Osteocyte (in vitro differentiated cells): ENCODE data around the gene PIP4K2A. TPM values are rescaled to one million over a fixed set of nuclear protein-coding genes. Genes with fewer than 3 reads are reported as not detected.
A peak's percentile ranks its signal among the peaks of the same experiment; 100 is the strongest.

Experiments used
- DNase-seq: peaks from one replicate; pipeline ENCODE4 v3.0.0; 2021; ENCODE audit warnings: mixed read lengths; ENCODE audit not compliant: unreplicated experiment; ENCODE audit errors: extremely low spot score
- H3K27ac Mint-ChIP-seq: one replicate; pipeline ENCODE4 v1.8.0; 2021; ENCODE audit warnings: mild to moderate bottlenecking, mixed read lengths; ENCODE audit not compliant: unreplicated experiment
- H3K27me3 Mint-ChIP-seq: one replicate; pipeline ENCODE4 v1.8.0; 2021; ENCODE audit warnings: mixed read lengths; ENCODE audit not compliant: unreplicated experiment
- H3K36me3 Mint-ChIP-seq: one replicate; pipeline ENCODE4 v1.8.0; 2021; ENCODE audit warnings: mixed read lengths; ENCODE audit not compliant: unreplicated experiment
- H3K4me1 Mint-ChIP-seq: one replicate; pipeline ENCODE4 v1.8.0; 2021; ENCODE audit warnings: mixed read lengths; ENCODE audit not compliant: unreplicated experiment
- H3K4me3 Mint-ChIP-seq: one replicate; pipeline ENCODE4 v1.8.0; 2021; ENCODE audit warnings: mild to moderate bottlenecking, moderate library complexity, mixed read lengths; ENCODE audit not compliant: unreplicated experiment
- H3K9me3 Mint-ChIP-seq: one replicate; pipeline ENCODE4 v1.8.0; 2021; ENCODE audit warnings: mixed read lengths; ENCODE audit not compliant: unreplicated experiment
- total RNA-seq: library from RNA; stranded (reverse); gene quantifications from 2 replicates; pipeline ENCODE4 v1.2.1, GENCODE V29; 2021
- TF ChIP-seq, protein P1 (sequence below): fragments of 200-600 bp; sonication (generic); IDR thresholded peaks from 2 replicates; pipeline ENCODE4 v1.5.0; 2021; ENCODE audit warnings: antibody characterized with exemption, mild to moderate bottlenecking, moderate library complexity

Gene PIP4K2A
- total RNA-seq, 1 donor from 2014 or later, result 41.1 TPM

- TF ChIP-seq, protein P1, sequence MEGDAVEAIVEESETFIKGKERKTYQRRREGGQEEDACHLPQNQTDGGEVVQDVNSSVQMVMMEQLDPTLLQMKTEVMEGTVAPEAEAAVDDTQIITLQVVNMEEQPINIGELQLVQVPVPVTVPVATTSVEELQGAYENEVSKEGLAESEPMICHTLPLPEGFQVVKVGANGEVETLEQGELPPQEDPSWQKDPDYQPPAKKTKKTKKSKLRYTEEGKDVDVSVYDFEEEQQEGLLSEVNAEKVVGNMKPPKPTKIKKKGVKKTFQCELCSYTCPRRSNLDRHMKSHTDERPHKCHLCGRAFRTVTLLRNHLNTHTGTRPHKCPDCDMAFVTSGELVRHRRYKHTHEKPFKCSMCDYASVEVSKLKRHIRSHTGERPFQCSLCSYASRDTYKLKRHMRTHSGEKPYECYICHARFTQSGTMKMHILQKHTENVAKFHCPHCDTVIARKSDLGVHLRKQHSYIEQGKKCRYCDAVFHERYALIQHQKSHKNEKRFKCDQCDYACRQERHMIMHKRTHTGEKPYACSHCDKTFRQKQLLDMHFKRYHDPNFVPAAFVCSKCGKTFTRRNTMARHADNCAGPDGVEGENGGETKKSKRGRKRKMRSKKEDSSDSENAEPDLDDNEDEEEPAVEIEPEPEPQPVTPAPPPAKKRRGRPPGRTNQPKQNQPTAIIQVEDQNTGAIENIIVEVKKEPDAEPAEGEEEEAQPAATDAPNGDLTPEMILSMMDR, result no peak
- Mint-ChIP-seq H3K9me3 (no peaks in the 10 kb centered on the region), H3K4me1 (peaks cover 29% of the 10 kb centered on the region), H3K36me3 (no peaks in the 10 kb centered on the region), H3K27ac (peak overlapping the region; percentile 21), H3K27me3 (no peaks in the 10 kb centered on the region), H3K4me3 (peak overlapping the region; percentile 15)
- DNase-seq, result no peak
These were observed 23.6 kb downstream of the PIP4K2A start for GRCh38 chr10:22690614-22691431.

GRCh38 chr10:22690158-22690557, 24.2 kb downstream of the PIP4K2A start:
- no peaks in the 10 kb centered on the region for H3K27me3 Mint-ChIP-seq
- H3K27ac Mint-ChIP-seq, result no peak overlapping the region
- DNase-seq, result no peak
- peaks cover 36% of the 10 kb centered on the region for H3K4me1 Mint-ChIP-seq
- no peaks in the 10 kb centered on the region for H3K36me3 Mint-ChIP-seq
- TF ChIP-seq, protein P1, result no peak
- H3K4me3 Mint-ChIP-seq, result no peak overlapping the region
- H3K9me3 Mint-ChIP-seq, result no peaks in the 10 kb centered on the region

DNA sequence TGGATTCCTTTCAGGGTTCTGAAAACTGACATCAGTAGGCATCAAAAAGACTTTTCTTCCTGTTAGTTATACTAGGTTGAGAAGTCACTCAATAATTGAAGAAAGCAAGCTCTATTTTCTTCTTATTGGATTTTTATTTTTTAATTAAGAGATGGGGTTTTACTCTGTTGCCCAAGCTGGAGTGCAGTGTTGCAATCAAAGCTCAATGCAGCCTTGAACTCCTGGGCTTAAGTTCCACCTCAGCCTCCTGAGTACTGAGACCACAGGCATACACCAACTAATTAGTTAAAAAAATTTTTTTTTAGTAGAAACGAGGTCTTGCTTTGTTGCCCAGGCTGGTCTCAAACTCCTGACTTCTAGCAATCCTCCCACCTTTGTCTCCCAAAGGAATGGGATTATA, 28.0 kb downstream of the PIP4K2A start:
- H3K27me3 Mint-ChIP-seq, result no peaks in the 10 kb centered on the region
- H3K9me3 Mint-ChIP-seq, result no peaks in the 10 kb centered on the region
- H3K27ac Mint-ChIP-seq, result no peak overlapping the region
- no peak overlapping the region for H3K4me3 Mint-ChIP-seq
- DNase-seq, result no peak
- H3K36me3 Mint-ChIP-seq, result no peaks in the 10 kb centered on the region
- peaks cover 40% of the 10 kb centered on the region for H3K4me1 Mint-ChIP-seq
- TF ChIP-seq, protein P1, result no peak

DNA sequence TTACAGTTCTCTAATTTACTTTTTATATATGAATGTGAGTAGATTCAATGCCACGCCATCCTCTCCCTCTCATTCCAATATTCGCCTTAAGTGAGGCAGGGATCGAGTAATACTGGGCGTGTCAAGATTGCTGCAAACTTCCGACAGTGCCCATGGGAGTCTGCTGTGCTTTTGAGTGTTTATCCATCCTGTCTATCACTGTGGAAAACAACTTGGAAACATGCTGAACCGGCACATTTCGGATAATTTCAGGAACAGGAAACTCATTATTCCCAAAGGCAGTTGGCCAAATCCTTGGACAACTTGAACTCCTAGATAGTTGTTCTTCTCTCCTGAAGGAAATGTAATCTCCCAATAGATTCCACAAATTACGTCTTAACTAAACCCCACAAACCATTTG, 28.5 kb downstream of the PIP4K2A start:
- no peak overlapping the region for H3K27ac Mint-ChIP-seq
- no peaks in the 10 kb centered on the region for H3K27me3 Mint-ChIP-seq
- H3K4me3 Mint-ChIP-seq, result no peak overlapping the region
- H3K9me3 Mint-ChIP-seq, result no peaks in the 10 kb centered on the region
- TF ChIP-seq, protein P1, result no peak
- H3K36me3 Mint-ChIP-seq, result no peaks in the 10 kb centered on the region
- peaks cover 36% of the 10 kb centered on the region for H3K4me1 Mint-ChIP-seq
- DNase-seq, result no peak

DNA sequence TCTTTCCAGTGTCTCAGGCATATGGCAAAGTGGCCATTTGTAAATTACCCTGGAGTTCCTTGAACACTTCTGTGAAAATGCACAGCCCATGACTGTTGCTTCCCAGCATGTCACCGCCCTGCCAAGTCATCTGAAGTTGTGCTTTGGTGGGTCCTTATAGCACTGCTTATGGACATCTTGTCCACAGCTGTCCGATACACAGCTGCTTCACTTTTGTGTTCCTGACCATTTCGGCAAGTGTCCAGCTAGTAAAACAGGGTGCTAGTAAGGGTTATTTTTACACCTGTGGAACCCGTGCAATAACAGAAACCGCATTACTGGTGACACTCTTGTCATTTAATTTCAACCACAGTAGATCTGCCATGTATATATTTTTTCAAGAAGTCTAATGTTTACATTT, 29.7 kb downstream of the PIP4K2A start:
- TF ChIP-seq, protein P1, result no peak
- Mint-ChIP-seq H3K9me3 (no peaks in the 10 kb centered on the region), H3K4me3 (no peak overlapping the region), H3K4me1 (peaks cover 30% of the 10 kb centered on the region), H3K36me3 (no peaks in the 10 kb centered on the region), H3K27ac (no peak overlapping the region), H3K27me3 (no peaks in the 10 kb centered on the region)
- DNase-seq, result no peak
